GM18508 (cell line): ENCODE measurements around the gene PROC.
"Not testable (repeated sequence)": the region's sequence is repeated elsewhere in the genome, so short reads cannot be mapped to it uniquely, and the experiment has no call there.

Source experiments
- ATAC-seq: cut with Tn5 transposase; IDR thresholded peaks from one replicate; pipeline ENCODE4 v1.9.1; 2021; ENCODE audit warnings: moderate number of reproducible peaks; ENCODE audit not compliant: insufficient read depth, unreplicated experiment

Gene PROC

GRCh38 chr2:127392828-127393578, 25.2 kb upstream of the PROC start:
- no peak for ATAC-seq

- no peak for ATAC-seq
Measured at GRCh38 chr2:127394492-127394891, 23.7 kb upstream of the PROC start.

GRCh38 chr2:127397568-127398238, 20.5 kb upstream of the PROC start:
- no peak for ATAC-seq

- ATAC-seq, result no peak
Measured at GRCh38 chr2:127398239-127398590, 20.0 kb upstream of the PROC start.

- ATAC-seq, result no peak
Measured at GRCh38 chr2:127400533-127400896, 17.7 kb upstream of the PROC start.

- no peak for ATAC-seq
Measured at GRCh38 chr2:127400897-127401756, 17.1 kb upstream of the PROC start.

DNA sequence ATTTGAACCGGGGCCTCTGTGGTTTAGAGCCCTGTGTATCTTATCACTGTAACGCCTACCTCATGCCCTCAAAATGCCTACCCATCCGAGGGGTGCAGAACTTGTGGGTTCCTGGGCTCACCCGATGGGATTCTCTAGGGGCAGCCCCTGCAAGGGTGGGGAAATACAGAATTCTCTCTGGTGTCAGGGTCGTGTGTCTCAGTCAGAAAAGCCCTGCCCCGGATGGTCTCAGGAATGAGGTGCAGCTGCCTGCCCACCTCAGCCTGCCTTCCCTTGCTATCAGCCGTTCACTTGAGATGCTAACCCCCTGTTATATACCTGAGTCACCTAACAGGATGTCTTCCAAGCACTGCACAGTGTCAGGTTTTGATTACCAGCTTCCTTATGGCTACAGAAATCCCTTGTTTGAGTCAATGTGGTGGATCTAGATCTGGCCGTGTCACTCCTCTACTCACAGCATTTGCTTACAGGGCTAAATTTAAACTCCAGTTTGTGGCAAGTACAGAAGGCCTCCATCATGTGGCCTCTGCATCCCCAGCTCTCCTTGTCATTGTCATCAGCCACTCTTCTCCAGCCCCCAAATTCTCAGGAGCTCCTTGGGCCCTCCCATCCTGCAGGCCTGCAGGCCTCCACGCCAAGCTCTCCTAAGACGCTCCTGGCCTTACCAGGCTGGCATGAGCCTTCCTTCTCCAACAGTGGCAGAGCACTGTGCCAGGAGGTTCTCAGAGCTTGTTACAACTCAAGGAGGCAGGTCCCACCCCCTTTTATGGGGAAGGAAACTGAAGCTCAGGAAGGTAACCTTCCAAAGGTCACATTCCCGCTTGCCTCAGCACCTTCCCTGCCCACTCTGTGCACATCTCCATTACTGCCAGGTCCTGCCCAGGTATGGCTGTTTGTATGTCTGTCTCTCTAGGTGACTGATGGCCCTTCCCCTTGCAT, 16.2 kb upstream of the PROC start:
- no peak for ATAC-seq

- no peak for ATAC-seq
Measured at GRCh38 chr2:127403460-127403859, 14.8 kb upstream of the PROC start.

- no peak for ATAC-seq
Measured at GRCh38 chr2:127404466-127405254, 13.6 kb upstream of the PROC start.

DNA sequence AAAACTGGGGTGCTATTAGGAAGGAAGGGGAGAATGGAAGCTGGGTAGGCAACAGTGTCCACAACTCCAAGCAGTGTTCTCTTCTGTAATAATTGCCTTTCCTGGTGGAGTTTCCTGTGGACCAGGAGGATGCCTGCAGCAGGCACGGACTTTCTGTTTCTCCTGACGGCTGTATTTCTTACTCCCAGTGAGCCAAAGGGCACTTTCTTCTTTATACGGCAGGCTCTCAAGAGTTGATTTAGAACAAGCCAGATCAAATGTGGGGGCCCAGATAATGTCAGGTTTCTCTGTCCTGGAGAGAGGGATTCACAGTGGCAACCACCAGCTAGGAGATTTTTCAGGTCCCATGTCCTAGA, 13.0 kb upstream of the PROC start:
- ATAC-seq, result no peak

DNA sequence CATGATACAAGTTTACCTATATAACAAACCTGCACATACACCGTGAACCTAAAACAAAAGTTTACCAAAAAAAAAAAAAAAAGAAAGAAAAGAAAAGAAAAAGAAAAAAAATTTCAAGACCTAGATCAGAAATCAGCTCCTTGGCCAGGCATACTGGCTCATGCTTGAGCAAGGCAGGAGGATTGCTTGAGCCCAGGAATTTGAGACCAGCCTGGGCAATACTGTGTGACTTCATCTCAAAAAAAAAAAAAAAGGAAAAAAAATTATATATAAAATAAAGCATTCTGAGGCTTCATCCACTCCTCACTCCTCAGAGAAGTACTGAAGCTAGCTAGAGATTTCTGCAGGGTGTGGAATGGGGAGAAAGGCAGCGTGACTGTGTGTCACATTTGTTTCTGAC, 11.8 kb upstream of the PROC start:
- ATAC-seq, result no peak

- ATAC-seq, result no peak
Measured at GRCh38 chr2:127407091-127407490, 11.1 kb upstream of the PROC start.

GRCh38 chr2:127407661-127408003, 10.6 kb upstream of the PROC start:
- ATAC-seq, result no peak

- ATAC-seq, result no peak
Measured at GRCh38 chr2:127408004-127408806, 10.0 kb upstream of the PROC start.

- no peak for ATAC-seq
Measured at GRCh38 chr2:127408807-127409099, 9.5 kb upstream of the PROC start.

GRCh38 chr2:127409716-127410115, 8.5 kb upstream of the PROC start:
- ATAC-seq, result not testable (repeated sequence)

- peak; percentile 71 for ATAC-seq
Measured at GRCh38 chr2:127410871-127411652, 7.2 kb upstream of the PROC start.

DNA sequence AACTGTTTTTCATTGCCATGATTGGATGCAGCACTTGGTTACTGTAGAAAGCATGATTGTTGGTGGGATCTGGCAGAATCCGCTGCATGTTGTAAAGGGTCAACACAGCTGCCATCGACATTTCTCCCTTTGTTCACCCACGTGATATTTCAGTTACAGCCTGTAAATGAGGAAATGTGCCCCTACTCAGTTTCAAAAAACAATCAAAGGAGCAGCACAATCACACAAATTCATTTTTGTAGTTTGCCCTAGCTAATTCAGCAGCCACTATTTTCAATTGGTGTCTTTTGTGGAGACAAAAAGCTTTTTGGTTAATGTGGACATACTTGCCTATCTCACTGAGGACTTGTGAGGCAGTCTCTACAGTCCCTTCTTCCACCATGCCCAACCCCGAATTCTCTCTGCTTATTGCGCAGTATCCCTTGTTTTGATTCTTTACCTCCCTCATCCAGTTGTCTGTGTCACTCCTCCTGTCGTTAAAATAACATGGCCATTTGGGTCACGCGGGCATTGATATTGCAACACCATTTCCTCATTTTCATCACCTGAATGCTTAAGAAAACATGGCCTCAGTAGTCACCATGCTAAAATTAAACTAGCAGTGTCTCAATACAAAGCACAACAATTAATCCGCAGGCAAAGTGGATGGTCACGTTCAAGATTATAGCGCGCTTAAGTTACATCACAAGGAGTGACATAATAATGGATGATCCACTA, 6.4 kb upstream of the PROC start:
- no peak for ATAC-seq
